ENCODE data around the gene METTL18. TPM values are rescaled to one million over a fixed set of nuclear protein-coding genes. Genes with fewer than 3 reads are reported as not detected.

Gene METTL18
- total RNA-seq, 1 donor from 2014 or later: 6.2 TPM

GRCh38 chr1:169802888-169803287 is 8.2 kb upstream of the METTL18 start:
- H3K4me3 Mint-ChIP-seq (ENCODE audit: unreplicated experiment): no peak overlapping the region
- TF ChIP-seq, protein P1, sequence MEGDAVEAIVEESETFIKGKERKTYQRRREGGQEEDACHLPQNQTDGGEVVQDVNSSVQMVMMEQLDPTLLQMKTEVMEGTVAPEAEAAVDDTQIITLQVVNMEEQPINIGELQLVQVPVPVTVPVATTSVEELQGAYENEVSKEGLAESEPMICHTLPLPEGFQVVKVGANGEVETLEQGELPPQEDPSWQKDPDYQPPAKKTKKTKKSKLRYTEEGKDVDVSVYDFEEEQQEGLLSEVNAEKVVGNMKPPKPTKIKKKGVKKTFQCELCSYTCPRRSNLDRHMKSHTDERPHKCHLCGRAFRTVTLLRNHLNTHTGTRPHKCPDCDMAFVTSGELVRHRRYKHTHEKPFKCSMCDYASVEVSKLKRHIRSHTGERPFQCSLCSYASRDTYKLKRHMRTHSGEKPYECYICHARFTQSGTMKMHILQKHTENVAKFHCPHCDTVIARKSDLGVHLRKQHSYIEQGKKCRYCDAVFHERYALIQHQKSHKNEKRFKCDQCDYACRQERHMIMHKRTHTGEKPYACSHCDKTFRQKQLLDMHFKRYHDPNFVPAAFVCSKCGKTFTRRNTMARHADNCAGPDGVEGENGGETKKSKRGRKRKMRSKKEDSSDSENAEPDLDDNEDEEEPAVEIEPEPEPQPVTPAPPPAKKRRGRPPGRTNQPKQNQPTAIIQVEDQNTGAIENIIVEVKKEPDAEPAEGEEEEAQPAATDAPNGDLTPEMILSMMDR (IDR thresholded peaks at IDR 0.05): no peak
- H3K9me3 Mint-ChIP-seq (ENCODE audit: unreplicated experiment): no peaks in the 10 kb centered on the region
- no peaks in the 10 kb centered on the region for H3K27me3 Mint-ChIP-seq (ENCODE audit: unreplicated experiment)
- no peak for DNase-seq (ENCODE audit: extremely low spot score, unreplicated experiment)
- H3K27ac Mint-ChIP-seq (ENCODE audit: unreplicated experiment): no peak overlapping the region
- H3K36me3 Mint-ChIP-seq (ENCODE audit: unreplicated experiment): peaks cover 5% of the 10 kb centered on the region
- H3K4me1 Mint-ChIP-seq (ENCODE audit: unreplicated experiment): no peaks in the 10 kb centered on the region

- H3K36me3 Mint-ChIP-seq (ENCODE audit: unreplicated experiment): peaks cover 7% of the 10 kb centered on the region
- no peak overlapping the region for H3K27ac Mint-ChIP-seq (ENCODE audit: unreplicated experiment)
- H3K4me1 Mint-ChIP-seq (ENCODE audit: unreplicated experiment): peaks cover 20% of the 10 kb centered on the region
- DNase-seq (ENCODE audit: extremely low spot score, unreplicated experiment): no peak
- H3K9me3 Mint-ChIP-seq (ENCODE audit: unreplicated experiment): no peaks in the 10 kb centered on the region
- no peaks in the 10 kb centered on the region for H3K27me3 Mint-ChIP-seq (ENCODE audit: unreplicated experiment)
- TF ChIP-seq, protein P1 (IDR thresholded peaks at IDR 0.05): no peak
- H3K4me3 Mint-ChIP-seq (ENCODE audit: unreplicated experiment): no peak overlapping the region
Measured at GRCh38 chr1:169797281-169797680, 2.6 kb upstream of the METTL18 start.

DNA sequence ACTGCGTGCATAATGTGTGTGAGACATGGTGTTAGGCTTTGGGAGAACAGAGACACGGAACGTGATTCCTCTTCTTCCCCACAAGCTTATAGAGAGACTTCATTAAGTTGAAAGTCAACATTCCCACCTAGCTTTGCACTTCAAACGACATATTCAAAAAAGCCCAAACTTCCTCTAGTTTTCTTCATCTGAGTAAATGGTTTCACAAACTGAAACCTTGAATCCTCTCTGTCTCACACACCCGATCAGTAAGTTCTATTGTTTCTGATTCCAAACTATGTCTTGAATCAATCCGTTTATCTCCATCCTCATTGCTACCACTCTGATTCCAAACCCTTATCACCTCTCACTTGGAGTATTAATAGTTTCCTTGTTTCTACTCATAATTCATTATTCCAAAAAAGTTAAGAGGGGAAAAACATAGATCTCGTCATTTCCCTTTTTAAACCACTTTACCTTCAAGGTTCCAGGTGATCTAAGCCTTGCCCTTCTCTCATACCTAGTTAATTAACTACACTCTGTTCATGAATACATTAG is 1.6 kb upstream of the METTL18 start:
- TF ChIP-seq, protein P1 (IDR thresholded peaks at IDR 0.05): no peak
- Mint-ChIP-seq H3K4me3 (ENCODE audit: unreplicated experiment) (peak overlapping the region; percentile 97), H3K27me3 (ENCODE audit: unreplicated experiment) (no peaks in the 10 kb centered on the region), H3K36me3 (ENCODE audit: unreplicated experiment) (peaks cover 13% of the 10 kb centered on the region), H3K27ac (ENCODE audit: unreplicated experiment) (no peak overlapping the region), H3K4me1 (ENCODE audit: unreplicated experiment) (peaks cover 20% of the 10 kb centered on the region), H3K9me3 (ENCODE audit: unreplicated experiment) (no peaks in the 10 kb centered on the region)
- no peak for DNase-seq (ENCODE audit: extremely low spot score, unreplicated experiment)

DNA sequence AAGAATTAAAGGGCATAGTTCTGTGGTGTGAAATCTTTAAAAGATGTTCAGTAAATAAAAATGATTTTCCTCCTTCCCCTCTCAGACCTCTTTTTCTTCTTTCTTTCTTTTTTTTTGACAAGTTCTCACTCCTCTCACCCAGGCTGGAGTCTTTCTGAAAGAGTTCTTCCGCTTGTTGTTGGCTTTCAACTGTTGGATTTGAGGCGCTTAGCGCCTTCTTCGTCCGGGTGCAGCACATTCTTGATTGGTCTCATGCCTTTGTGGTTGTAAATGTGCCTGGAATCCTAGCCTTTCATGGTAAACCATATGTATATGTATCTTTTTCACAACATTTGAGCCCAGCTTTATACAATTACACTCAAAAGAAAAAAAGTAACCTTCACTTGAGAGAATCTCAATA is 980 bp upstream of the METTL18 start:
- no peaks in the 10 kb centered on the region for H3K9me3 Mint-ChIP-seq (ENCODE audit: unreplicated experiment)
- DNase-seq (ENCODE audit: extremely low spot score, unreplicated experiment): no peak
- no peaks in the 10 kb centered on the region for H3K27me3 Mint-ChIP-seq (ENCODE audit: unreplicated experiment)
- peaks cover 20% of the 10 kb centered on the region for H3K4me1 Mint-ChIP-seq (ENCODE audit: unreplicated experiment)
- TF ChIP-seq, protein P1 (IDR thresholded peaks at IDR 0.05): no peak
- peak overlapping the region; percentile 98 for H3K27ac Mint-ChIP-seq (ENCODE audit: unreplicated experiment)
- peaks cover 13% of the 10 kb centered on the region for H3K36me3 Mint-ChIP-seq (ENCODE audit: unreplicated experiment)
- peak overlapping the region; percentile 97 for H3K4me3 Mint-ChIP-seq (ENCODE audit: unreplicated experiment)

- peaks cover 13% of the 10 kb centered on the region for H3K36me3 Mint-ChIP-seq (ENCODE audit: unreplicated experiment)
- H3K4me3 Mint-ChIP-seq (ENCODE audit: unreplicated experiment): peak overlapping the region; percentile 97
- H3K27ac Mint-ChIP-seq (ENCODE audit: unreplicated experiment): peak overlapping the region; percentile 98
- H3K4me1 Mint-ChIP-seq (ENCODE audit: unreplicated experiment): peaks cover 20% of the 10 kb centered on the region
- no peaks in the 10 kb centered on the region for H3K27me3 Mint-ChIP-seq (ENCODE audit: unreplicated experiment)
- H3K9me3 Mint-ChIP-seq (ENCODE audit: unreplicated experiment): no peaks in the 10 kb centered on the region
- no peak for DNase-seq (ENCODE audit: extremely low spot score, unreplicated experiment)
- TF ChIP-seq, protein P1 (IDR thresholded peaks at IDR 0.05): no peak
Measured at GRCh38 chr1:169793730-169794129, 977 bp downstream of the METTL18 start.

Data from osteocyte (in vitro differentiated cells).